NCI-H146 (cell line): ENCODE measurements around the gene ANKRA2.
"Not testable (repeated sequence)": the region's sequence is repeated elsewhere in the genome, so short reads cannot be mapped to it uniquely, and the experiment has no call there.

Experiments
- DNase-seq: peaks from one replicate; lab custom pipeline; 2025; lab: John Stamatoyannopoulos, UW

ANKRA2 gene

GRCh38 chr5:73550016-73550415, 15.4 kb downstream of the ANKRA2 start:
- DNase-seq: no peak

DNA sequence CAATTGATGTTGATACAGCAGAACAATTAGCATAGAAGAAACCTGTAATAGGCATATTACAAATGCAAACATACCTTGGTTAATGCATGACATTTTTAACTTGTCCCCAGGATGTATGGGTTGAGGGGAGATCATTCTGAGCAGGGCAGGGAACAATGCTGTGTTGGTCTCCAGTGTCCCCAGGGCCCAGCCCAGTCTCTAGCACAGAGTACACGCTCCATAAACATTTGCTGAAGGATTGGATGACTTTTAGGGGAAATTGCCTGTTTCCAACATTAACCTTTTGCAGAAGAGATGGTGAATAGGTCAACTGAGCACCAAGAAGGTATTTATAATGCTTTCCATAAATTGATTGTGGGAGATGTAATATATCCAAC, 20.0 kb downstream of the ANKRA2 start:
- DNase-seq: no peak

DNA sequence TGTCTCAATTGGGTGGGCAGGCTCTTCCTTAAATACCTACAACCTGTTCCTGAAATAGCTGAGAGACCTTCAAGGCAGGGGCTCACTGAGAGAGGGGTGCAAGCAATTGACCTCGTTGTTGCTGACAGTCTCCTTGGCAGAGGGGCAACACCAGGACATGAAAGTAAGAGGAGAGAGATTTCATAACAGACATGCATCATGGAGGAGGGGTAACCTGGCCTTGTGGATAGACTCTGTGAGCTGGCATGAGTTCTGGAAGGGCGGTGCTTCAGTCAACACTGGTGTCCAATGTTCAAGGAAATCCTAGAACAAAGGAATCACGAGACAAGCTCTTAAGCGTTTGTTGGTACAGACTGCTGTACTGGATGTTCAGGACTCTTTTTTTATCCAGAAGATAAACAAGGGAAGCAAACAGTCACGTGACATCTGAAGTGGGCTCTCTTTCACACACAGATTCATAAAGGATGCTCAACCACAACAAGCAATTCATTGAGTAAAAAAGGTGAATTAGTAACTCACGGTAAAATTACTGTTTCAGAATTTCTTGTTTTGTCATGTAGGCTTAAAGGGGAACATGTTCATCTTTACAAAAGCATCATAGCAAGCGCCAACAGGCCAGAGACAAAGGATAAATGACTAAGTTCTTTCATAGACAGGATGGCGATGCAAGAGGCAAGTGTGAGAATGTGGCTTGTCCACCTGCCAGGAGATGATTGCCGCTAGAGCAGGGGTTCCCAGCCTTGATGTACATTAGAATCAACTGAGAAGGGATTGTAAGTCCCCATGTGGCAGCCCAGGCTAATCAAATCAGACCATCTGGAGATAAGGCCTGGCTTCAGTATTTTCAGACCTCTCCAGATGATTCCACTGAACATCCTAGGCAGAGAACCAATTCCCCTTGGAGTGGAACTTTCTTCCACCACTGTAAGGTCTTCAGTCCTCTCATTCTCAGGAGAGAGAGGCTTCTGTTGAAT, 20.7 kb downstream of the ANKRA2 start:
- peak; percentile 92 for DNase-seq

- DNase-seq: peak; percentile 28
Observed at GRCh38 chr5:73542020-73542419, 23.4 kb downstream of the ANKRA2 start.

DNA sequence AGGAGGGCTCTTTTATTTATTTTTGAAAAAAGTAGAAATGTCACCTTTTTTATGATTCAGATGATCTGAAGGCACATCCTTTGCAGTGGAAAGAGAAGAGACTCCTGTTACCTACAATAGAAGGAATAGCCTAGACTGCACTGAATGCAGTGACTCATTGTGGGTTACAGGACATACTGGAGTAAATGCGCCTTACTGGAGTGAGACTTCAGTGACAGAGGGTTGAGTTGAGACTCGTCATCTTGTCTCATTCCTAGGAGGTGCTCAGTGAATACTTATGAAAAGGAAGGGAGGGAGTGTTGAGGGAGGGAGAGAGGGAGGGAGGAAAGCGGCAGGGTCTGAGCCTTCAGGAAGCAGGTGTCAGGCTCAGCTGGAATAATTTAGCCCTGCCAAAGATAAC, 25.2 kb downstream of the ANKRA2 start:
- peak; percentile 38 for DNase-seq

GRCh38 chr5:73539730-73540129, 25.7 kb downstream of the ANKRA2 start:
- DNase-seq: no peak

DNA sequence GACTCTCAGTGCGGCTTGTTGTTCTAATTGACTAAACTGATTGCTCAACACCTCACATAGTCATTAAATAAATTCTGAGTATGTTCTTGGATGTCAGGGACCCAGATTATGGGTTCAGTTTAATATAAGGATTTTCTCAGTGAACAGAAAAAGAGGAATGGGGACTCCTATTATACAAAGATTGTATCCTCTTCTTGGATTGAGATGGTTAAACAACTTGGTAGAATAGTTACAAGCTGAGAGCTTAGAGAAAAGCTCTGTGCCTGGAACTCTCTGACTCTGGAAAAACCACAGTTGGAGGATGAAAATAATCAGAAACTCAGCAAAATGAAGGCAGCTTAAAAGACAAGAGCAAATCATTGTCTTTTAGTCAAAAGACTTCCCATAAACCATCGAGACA, 30.5 kb downstream of the ANKRA2 start:
- DNase-seq: no peak

DNA sequence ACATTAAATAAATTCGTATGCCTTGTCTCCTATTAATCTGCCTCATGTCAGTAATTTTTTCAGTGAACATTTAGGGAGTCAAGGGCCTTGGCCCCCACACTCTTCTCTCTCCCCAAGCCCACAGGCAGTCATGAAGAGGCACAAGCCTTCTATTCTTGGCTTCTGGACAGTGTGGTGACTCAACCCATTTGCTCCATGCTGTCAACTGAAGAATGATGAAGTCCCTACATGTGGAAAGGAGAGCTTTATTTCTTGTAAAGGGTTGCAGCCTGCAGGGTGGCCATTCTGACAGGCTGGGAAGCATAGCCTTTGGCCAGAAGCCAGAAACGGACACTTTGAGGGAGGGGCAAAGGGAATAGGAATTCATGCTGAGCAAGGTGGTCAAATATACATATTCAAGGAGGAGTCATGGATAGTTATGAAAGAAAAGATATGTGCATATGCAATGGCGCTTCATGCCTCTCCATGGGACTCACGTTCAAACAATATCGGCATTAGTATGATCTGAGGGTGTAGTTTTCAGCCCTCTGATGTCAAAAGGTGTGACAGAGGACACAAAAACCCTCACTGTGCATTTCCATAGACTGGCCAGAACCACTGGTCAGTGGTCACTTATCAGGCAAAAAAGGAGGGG, 31.3 kb downstream of the ANKRA2 start:
- no peak for DNase-seq

DNA sequence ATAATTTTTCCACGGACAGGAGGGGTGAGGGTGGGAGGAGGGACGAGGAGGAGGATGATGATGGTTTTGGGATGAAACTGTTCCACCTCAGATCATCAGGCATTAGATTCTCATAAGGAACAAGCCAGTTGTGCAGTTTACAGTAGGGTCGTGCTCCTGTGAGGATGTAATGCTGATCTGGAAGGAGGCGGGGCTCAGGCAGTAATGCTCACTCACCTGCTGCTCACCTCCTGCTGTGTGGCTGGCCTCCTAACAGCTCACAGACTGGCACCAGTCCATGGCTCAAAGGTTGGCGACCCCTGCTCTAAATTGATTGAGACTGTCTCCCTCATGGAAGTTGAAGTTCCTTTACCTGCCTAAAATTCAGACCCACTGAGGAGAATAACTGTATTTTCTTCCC, 33.2 kb downstream of the ANKRA2 start:
- no peak for DNase-seq

GRCh38 chr5:73531356-73531755, 34.1 kb downstream of the ANKRA2 start:
- no peak for DNase-seq

DNA sequence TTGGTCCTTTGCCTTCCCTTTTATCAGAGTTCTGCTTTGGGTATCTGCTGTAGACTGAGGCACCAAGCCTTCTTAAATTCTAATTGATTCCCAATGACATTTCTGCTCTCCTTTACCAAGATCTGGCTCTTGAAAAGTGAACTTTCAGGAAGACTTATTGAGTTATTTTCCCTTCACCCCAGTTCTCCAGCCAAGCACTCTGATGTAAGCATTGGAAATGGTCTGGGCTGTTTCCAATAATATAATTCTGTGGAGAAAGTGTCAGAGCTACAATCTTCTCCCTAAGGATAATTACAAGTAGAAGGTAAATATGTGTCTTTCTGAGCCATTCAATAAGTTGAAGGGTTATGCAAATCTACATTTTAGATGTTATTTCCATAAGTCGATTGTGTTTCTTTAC, 36.4 kb downstream of the ANKRA2 start:
- no peak for DNase-seq

- DNase-seq: no peak
Observed at GRCh38 chr5:73528248-73528647, 37.2 kb downstream of the ANKRA2 start.

GRCh38 chr5:73525606-73526203, 39.7 kb downstream of the ANKRA2 start:
- no peak for DNase-seq

- no peak for DNase-seq
Observed at GRCh38 chr5:73523861-73524260, 41.6 kb downstream of the ANKRA2 start.

GRCh38 chr5:73522989-73523388, 42.5 kb downstream of the ANKRA2 start:
- DNase-seq: no peak

GRCh38 chr5:73519531-73520283, 45.7 kb downstream of the ANKRA2 start:
- DNase-seq: peak; percentile 82

- no peak for DNase-seq
Observed at GRCh38 chr5:73515232-73515631, 50.2 kb downstream of the ANKRA2 start.

DNA sequence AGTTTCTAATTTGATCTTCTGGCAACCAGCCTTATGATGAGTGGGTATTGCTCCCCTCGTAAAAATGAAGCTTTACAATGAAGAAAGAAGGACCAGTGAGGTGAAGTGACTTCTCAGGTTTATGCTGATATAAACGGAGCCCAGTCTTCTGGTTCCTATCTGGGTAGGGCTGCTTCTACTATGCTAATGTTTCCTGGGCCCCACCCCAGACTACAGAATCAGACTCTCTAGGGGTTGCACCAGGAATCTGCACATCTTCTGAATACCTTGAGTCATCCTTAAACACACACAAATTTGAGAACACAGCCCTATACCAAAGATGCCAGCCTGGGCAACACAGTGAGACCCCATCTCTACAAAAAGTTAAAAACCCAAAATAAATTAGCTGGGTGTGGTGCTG, 51.0 kb downstream of the ANKRA2 start:
- DNase-seq: no peak

GRCh38 chr5:73513996-73514395, 51.4 kb downstream of the ANKRA2 start:
- DNase-seq: peak; percentile 85

DNA sequence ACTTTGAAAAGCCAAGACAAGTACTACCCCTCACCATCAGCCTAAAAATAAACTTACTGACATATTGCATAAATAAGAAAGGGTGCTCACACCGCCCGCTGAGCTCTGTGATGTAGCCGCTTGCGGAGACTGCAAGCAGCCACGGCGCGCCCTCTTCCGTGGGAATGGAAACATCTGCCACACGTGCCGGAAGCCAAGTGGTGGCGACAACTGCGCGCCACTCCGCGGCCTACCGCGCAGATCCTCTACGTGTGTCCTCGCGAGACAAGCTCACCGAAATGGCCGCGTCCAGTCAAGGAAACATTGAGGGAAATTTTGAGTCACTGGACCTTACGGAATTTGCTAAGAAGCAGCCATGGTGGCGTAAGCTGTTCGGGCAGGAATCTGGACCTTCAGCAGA, 56.9 kb downstream of the ANKRA2 start:
- not testable (repeated sequence) for DNase-seq

DNA sequence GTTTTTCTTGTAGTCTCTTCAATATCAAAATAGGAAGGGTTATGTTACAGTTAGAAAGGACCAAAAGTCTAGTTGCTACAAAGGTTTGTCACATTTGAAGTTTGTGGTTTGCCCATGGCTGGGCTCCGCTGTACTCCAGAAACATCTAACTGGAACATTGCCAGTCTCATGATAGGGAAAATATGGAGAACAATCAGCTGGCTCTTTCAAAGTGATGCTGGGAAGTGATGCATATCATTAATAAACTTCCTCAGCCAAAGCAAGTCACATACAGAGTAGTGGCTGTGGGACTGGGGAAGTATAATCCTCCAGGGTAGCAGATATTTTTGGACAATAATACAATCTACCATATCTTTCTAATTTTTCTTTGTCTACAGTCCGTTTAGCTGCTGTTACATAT, 58.4 kb downstream of the ANKRA2 start:
- DNase-seq: no peak

DNA sequence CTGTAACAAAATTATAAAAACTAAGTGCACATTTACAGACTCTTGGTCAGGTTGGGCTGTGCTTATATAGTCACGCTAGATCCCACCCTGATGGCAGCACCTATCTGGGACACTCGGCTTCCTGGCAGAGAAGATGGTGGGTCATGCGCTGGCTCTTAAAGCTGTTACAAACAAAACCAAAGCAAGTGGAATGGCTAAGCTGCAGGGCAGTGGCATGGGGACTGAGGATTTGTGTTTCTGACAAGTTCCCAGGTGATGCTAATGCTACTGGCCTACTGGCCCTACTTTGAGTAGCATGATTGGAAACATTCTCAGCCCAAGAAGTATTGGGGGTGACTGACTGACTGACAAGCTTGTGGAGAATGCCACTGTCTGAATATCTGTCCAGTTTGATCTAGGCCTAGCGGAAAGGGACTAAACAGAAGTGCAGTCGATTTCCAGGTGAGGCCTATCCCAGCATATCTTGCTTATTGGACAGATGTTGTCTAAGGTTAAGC, 58.9 kb downstream of the ANKRA2 start:
- DNase-seq: no peak
